HG03457 (cell line): ENCODE data around the gene HLA-DPA1.

Source experiments
- ATAC-seq: cut with Tn5 transposase; IDR thresholded peaks from one replicate; pipeline ENCODE4 v1.9.1; 2021; ENCODE audit warnings: moderate number of reproducible peaks; ENCODE audit not compliant: unreplicated experiment

HLA-DPA1 gene

GRCh38 chr6:33088931-33089620 lies 15.6 kb upstream of the HLA-DPA1 start:
- ATAC-seq, result no peak

DNA sequence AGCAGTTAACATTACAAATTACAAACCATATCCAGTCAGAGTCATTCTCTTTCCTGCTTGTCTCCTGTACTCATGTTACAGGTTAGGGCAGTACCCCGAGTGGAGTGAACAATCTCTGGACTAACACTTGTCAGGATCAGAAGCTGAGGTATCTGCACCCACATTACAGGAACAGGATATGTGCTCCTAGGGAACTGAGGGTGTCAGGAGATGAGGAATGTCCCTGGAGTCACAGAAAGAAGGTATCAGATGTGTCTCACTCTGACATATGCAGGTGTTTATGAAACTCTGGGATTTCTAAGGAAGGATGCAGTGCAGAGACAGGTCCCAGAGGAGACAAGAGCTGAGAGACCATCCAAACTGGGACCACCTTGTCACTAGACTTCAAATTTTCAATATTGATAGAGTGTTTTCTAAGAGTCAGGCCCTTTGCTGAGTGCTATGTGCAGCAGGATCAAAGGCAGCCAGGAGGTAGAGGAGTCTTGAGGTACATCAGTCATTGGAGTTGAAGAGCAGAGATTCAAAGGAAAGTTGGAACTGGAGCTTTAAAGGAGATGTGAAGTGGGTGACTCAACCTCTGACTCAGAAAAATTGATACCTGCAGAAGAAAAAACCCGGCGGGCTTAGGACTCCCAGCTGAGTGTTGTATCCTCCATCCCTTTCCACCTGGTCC lies 14.9 kb upstream of the HLA-DPA1 start:
- no peak for ATAC-seq

DNA sequence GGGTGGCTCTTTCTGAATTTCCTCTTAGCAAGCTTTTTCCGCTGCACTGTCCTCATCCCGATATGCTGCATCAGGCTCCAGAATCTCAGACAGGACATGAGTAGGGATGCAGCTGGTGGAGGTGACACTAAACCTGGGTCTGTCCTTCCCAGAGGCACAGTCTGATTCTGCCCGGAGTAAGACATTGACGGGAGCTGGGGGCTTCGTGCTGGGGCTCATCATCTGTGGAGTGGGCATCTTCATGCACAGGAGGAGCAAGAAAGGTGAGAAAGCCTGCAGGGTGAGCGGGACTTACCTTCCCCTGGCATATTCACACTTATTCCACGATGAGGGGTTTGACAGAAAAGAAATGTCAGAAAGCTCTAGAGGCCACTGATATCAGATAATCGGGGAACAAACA lies 12.2 kb upstream of the HLA-DPA1 start:
- no peak for ATAC-seq

DNA sequence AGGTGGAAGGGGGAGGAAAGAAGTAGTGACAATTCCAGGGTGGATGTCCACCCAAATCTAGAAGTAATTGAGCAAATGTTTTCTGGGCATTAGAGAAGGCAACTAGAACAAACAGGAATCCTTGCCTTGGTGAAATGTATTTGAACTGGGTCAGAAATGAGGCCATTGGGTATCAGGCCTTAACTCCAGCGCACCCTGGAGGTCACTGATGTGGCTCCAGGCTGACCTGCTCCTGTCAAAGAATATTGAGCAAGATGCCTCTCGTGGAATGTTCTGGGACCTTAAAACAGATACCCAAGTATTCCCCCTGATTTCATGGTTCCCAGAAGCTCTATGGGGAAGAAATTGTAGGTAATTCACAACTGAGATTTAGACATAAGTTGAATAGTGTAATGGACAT lies 9.3 kb upstream of the HLA-DPA1 start:
- no peak for ATAC-seq

GRCh38 chr6:33081098-33081824 lies 7.8 kb upstream of the HLA-DPA1 start:
- no peak for ATAC-seq

DNA sequence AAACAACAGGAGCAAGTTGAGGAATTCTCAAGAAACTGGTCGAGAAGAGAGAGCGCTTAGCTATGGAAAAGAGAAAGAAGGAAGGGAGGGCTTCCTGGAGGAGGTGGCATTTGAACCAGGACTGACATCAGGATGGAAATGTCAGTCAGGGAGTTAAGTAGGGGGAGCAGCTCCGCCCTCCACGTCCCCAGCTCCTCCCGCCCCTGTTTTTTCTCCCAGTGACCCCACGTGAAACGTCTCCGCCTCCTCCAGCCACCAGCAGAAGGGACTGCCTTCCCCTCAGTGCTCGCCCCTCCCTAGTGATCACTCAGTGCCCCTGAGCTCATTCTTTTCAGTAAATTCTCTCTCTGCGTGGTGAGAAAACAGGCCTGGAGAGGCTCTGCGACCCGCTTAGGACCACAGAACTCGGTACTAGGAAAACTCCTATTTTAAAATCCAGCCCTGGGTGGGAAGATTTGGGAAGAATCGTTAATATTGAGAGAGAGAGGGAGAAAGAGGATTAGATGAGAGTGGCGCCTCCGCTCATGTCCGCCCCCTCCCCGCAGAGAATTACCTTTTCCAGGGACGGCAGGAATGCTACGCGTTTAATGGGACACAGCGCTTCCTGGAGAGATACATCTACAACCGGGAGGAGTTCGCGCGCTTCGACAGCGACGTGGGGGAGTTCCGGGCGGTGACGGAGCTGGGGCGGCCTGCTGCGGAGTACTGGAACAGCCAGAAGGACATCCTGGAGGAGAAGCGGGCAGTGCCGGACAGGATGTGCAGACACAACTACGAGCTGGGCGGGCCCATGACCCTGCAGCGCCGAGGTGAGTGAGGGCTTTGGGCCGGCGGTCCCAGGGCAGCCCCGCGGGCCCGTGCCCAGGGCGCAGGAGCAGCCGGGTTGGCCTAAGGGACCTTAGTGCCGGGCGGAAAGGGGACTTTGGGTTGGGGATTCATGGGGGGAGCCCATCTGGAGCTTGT lies 7.0 kb upstream of the HLA-DPA1 start:
- ATAC-seq, result no peak

DNA sequence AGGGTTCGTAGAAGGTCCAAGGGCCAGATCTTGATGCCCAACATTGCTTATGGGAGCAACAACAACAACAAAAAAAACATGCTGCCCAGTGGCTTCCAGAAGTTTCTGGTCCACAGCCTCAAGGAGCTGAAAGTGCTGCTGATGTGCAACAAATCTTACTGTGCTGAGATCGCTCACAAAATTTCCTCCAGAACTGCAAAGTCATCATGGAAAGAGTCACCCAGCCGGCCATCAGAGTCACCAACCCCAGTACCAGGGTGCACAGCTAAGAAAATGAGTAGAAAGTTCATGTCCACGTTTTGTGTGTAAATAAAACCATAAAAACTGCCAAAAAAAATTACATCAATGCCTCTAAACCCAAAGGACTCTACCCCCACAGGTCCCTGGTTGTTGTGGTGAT lies 6.1 kb upstream of the HLA-DPA1 start:
- ATAC-seq, result no peak

DNA sequence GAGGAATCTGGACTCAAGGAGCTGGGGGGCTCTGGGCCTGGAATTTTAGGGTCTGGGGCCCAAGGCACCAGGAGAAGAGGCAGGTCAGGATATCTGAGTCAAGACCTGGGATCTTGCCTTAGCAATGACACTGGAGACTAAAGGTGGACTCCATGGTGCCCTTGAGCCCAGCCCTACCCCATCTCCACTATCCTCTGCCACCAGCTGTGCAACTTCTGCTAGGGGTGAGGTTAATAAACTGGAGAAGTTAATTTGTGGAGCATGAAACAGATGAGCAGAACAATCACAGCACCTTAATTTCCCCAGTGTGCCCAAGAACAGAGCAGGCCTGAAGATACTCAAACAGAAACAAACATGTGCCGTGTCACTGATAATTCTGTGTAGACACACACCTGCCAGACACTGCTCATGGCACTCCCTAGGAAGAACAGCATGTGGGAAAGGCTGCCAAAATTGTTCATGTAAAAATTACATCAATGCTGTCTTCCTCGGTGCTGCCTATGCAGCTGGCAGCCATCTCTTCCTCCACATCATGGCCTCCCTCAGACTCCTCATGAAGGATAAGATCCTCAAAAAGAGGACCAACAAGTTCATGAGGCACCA lies 5.6 kb upstream of the HLA-DPA1 start:
- ATAC-seq, result no peak

DNA sequence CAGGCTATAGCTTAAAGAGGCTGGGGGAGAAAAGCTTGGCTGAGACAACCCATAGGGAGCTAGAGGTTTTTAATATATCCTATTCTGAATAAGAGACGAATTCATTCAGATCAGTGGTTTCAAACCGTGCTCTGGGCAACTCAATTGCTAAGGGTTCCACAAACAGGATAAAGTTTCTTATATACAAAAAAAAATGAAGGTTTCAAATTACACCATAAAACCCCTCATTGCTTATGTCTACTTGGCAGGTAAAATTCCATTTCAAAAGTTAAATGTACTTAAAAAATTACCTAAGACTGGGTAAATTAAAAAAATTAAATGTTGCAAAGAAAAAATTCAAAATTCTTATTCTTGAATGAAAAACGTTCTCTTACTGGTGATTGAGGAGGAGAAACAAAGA lies 5.0 kb upstream of the HLA-DPA1 start:
- ATAC-seq, result no peak

GRCh38 chr6:33077908-33078307 lies 4.5 kb upstream of the HLA-DPA1 start:
- ATAC-seq, result no peak

DNA sequence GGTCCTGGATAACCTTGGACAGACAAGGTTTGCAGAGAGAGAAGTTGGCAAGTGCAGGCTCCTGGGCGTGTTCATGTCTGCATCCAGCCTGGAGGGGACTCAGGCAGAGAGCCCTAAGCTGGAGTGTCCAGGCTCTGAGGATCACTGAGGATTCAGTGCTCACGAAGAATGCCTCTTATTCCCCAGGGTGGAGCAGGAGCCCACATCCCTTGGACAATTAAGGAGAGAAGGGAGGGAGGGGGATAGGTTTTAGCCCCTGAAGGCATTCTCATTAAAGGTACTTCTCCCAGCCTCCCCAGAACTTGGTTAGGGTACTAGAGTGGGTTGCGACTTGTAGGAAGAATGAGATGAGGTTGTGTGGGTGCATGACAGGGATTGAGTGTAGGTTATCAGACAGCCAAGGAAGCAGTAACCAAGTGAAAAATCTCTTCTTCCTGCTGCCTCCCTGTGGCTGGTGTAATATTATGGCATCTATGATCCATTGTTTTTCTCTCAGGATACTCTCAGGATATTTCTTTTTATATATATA lies 3.0 kb upstream of the HLA-DPA1 start:
- ATAC-seq, result no peak

- peak; percentile 48 for ATAC-seq
Observed at GRCh38 chr6:33075568-33076405, 2.3 kb upstream of the HLA-DPA1 start, which contains the start of gene HLA-DPB1. Gene HLA-DPB1 (plus strand): TSS chr6:33075990. CDS start chr6:33076042, 52 bp downstream.

- no peak for ATAC-seq
Observed at GRCh38 chr6:33075208-33075567, 1.7 kb upstream of the HLA-DPA1 start.

- no peak for ATAC-seq
Observed at GRCh38 chr6:33072508-33073100, 845 bp downstream of the HLA-DPA1 start.

GRCh38 chr6:33071569-33071968 lies 1.9 kb downstream of the HLA-DPA1 start:
- no peak for ATAC-seq

DNA sequence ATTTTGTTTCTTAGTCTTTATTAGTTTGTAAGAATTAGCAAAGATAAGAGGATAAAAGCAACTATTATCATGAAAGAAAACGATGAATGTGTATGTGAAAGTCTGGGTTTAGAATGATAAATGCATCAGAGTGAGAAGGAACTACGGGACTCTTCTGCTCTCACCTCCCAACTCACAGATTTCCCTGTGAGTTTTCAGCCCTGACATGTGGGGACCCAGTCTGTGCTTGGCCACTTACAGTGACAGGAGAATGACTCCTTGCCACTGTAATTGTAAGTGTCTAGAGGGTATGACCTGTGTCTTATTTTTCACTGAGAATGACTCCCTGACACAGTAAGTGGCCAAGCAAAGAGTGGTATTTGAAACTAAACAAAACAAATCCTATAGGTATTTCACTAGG lies 2.5 kb downstream of the HLA-DPA1 start:
- ATAC-seq, result no peak

- ATAC-seq, result no peak
Observed at GRCh38 chr6:33069021-33069738, 4.3 kb downstream of the HLA-DPA1 start.

DNA sequence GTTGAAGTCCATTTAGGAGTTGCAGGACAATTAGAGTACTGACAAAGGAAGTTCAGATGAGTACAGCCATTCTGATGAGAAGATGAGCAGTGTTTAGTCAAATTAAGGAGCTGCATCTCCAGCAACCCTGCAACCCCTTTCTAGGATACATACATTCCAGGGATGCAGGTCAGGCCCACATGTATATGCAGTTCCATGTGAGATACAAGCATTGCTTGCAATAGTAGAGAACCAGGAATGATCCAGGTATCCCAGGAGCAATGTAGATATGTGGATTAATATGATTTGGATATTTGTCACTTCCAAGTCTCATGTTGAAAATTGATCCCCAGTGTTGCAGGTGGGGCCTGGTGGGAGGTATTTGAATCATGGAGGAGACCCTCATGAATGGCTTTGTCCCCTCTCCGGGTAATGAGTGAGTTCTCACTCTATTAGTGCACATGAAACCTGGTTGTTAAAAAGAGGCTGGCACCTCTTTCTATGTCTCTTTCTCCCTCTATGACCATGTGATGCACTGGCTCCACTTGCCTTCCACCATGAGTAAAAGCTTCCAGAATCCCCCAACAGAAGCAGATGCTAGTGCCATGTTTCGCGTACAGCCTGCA lies 6.4 kb downstream of the HLA-DPA1 start:
- ATAC-seq, result no peak
